ENCODE measurements around the gene CREBZF. TPM values are rescaled to one million over a fixed set of nuclear protein-coding genes. Genes with fewer than 3 reads are reported as not detected.
"Not testable (repeated sequence)": the region's sequence is repeated elsewhere in the genome, so short reads cannot be mapped to it uniquely, and the experiment has no call there.

Gene CREBZF
- total RNA-seq, 1 experiment from 2014 or later, result 52.0 TPM

DNA sequence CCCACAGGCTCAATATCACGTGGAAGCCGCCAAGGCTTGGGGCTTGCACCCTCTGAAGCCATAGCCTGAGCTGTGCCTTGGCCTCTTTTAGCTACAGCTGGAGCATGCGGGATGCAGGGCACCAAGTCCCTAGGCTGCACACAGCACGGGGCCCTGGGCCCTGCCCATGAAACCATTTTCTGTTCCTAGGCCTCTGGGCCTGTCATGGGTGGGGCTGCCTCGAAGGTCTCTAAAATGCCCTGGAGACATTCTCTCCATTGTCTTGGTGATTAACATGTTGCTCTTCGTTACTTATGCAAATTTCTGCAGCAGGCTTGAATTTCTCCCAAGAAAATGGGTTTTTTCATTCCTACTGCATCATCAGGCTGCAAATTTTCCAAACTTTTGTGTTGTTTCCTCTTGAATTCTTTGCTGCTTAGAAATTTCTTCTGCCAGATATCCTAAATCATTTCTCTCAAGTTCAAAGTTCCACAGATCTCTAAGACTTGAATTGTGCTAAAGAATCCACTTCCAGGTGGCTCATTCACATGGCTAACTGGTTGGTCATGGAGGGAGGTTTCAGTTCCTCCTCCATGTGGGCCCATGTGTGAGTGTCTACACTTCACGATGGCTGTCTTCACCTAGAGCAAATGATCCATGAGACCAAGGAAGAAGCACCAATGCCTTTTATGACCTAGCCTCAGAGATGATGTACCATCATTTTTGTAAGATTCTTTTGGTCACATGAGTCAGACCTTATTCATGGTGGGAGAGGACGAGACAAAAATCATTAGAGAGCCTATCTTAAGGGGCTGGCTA is 7.4 kb upstream of the CREBZF start:
- DNase-seq (ENCODE audit: extremely low read depth, low read depth), result no peak

DNA sequence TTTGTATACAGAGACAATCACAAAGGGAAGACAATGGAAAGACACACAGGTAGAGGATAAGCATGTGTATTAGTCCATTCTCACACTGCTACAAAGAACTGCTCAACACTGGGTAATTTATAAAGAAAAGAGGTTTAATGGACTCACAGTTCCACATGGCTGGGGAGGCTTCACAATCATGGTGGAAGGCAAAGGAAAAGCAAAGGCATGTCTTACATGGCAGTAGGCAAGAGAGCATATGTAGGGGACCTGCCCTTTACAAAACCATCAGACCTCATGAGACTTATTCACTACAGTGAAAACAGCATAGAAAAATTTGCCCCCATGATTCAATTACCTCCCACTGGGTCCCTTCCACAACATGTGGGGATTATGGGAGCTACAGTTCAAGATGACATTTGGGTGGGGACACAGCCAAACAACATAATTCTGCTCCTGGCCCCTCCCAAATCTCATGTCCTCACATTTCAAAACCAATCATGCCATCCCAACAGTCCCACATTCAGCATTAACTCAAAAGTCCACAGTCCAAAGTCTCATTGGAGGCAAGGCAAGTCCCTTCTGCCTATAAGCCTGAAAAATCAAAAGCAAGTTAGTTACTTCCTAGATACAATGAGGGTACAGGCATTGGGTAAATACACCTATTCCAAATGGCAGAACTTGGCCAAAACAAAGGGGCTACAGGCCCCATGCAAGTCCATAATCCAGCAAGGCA is 6.2 kb upstream of the CREBZF start:
- DNase-seq (ENCODE audit: extremely low read depth, low read depth), result not testable (repeated sequence)

DNA sequence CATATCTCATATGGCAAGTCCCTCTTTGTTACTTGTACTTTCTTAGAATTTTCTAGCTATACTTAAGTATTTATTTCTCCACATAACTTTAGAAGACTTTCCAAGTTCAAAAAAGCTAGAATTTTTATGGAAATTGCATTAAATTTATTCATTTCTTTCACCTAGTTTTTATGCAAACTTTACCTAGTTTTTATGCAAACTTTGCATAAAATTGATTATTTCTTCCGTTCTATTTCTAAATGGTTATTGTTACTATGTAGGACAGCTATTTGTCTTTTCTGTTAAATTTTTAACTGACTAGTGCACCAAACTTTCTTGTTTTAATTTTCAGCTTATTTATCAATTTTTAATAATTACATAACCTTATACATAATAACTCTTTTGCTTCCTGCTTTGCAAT is 3.2 kb upstream of the CREBZF start:
- DNase-seq (ENCODE audit: extremely low read depth, low read depth), result no peak

DNA sequence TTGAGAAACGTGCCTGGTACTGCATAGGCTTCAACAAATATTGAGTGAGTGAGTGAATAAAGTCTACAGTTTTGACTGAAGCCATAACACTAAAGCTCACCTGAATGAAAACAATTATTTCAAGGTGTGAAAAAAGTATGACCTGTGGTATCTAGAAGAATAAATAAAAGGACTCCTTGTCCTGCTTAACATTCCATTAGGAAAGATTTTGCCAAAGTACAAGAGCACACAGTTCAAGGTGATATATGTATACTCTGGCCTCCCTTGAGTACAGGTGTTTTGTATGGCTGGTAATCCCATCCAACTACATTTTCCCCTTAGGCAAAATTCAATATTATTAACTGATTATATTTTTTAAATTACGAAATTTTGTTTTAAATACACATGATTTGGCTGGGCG is 1.8 kb upstream of the CREBZF start:
- no peak for DNase-seq (ENCODE audit: extremely low read depth, low read depth)

DNA sequence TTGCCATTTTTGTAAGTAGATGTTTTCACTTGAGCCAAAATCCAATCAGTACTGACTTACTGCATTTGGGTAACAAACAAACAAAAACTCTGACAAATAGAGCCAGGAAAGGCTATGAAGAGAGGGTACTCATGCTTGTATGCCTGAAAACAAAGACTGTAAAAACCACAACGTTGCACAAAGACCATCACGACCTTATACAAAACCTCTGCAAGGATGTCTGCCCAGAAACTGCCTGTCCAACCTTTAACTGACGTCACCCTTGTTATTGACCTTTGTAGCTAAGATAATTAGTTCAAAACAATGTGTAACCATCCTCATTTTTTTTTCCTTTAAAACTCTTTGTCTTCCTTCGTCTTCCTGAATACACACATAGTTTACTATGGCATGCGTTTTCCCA is 804 bp upstream of the CREBZF start:
- DNase-seq (ENCODE audit: extremely low read depth, low read depth), result no peak

DNA sequence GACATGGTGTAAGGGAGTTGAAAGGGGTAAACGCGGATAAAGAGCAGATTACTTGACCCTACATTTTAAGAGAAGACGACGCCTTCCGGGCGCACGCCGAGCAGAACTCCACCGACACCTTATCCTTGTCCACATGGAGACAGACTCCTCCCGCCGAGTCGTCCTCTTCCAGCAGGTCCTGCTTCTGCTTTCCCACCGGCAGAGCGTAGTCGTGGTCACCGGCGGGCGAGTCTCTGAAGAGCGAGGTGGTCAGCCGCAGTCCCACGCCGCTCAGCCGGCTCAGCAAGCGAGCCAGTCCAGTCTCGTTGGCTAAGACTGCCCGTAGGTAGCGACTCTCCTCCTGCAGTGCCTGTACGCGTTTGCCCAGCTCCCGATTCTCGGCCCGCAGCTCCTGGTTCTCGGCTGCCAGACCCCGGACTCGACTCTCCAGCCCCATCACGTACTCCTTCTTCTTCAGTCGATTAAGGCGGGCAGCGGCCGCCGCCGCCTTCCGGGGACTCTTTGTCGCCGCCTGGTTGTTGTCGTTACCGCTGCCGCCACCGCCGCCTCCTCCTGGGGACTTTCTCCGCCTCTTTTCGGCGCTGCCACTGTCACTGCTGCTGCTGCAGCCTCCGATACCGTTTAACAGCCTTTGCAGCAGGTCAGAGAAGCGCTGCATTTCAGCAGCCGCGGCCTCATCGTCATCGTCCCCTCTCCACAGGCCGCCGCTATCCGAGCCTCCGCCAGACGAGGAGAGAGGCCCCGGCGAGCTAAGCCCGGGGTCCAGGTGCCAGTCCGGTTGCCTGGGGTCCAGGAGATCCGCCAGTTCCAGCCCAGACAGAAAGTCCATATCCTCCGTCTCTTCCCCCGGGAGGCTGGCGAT is 945 bp downstream of the CREBZF start:
- DNase-seq (ENCODE audit: extremely low read depth, low read depth), result peak; percentile 36

DNA sequence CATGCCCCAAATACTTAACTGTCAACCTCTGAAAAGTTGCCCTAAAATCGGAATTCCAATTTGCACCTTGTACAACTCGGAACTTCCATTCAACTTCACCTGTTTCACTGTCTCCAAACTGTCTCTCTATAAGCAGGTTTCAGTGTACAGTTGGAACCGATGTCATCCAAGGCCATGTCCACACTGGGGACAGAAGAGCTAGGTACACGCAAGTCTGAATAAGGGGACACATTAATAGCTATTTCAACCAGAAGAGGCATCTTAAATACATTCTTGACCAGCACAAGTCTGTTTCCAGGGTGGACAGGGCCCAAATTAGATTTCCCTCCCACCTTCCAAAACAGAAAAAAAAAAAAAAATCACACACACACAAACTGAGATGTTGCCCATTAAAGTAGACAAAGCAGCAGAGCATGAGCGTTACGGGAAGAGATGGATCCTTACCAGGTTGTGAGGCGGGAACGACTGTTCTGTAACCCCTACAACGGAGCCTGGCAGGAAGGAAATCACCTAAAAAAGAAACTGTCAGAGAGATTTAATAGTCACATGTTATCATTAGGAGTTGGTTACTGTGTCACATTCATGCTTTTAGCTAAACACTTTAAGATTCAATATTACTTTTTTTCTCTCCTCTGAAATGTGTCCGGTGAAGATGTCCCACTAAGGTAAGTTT is 1.7 kb downstream of the CREBZF start:
- DNase-seq (ENCODE audit: extremely low read depth, low read depth), result no peak

DNA sequence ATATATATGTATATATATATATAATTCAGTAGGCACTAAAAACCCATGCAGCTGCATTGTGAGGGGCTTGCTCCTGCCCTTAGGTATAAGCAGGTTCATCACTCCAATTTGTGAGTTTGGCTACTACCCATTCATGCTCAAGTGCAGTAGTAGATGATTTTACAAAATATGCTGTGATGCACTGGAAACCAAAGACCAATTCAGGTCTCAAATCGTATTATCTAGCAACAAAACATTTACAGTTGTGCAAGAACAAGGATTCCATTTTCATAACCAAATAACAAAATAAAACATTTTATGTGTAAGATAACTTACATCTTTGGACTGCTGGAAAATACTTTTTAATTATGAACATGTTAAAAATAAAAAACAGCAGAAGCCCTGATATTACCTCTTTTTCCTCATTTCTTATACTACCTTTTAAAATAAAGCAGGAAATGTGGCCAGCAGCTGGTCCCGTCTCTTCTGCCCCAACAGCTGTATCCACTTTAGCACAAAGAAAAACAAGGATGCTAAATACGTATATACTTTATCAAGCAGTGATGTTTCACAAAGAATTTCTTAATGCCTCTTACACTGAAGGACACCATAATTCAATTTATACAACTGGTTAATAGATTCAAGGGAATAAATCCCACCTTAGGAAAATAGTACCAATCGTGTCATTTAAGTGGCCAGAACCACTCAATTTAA is 2.8 kb downstream of the CREBZF start:
- DNase-seq (ENCODE audit: extremely low read depth, low read depth), result no peak

DNA sequence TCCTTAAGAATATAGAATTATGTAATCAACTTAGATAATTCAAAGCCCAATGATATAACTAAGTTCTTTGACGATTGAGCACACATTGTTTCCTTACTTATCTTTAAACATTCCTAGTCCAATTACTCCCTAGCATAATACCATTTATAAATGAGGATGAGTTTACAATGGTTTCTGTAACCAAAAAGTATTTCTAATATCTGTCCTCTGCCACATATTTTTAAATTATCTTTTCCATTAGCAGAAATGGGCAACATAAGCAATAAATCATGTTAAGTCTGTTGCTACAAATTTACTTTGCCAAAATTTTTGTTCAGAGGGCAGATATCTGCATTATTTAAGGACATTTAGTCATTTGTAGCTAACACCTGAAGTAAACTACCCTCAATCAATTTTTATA is 6.7 kb downstream of the CREBZF start:
- DNase-seq (ENCODE audit: extremely low read depth, low read depth), result no peak

DNA sequence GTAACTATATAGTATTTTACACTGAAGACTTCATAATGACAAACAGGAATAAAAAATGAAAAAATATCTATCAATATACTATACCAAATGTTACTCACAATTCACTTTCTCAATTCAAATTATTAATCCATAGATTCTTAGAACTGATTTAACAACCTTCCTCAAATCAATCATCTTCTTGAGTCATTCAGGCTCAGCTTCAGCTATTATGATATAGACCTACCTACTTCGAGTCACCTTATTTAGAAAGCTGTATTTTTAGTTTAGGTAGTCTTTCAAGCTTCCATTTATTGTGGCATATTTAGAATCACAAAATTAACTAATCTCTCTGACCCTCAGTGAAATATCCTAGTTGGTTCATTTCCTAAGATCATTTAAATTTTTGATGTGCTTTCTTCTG is 8.2 kb downstream of the CREBZF start:
- DNase-seq (ENCODE audit: extremely low read depth, low read depth), result no peak

- DNase-seq (ENCODE audit: extremely low read depth, low read depth), result not testable (repeated sequence)
Measured at GRCh38 chr11:85654343-85654742, 10.6 kb downstream of the CREBZF start.

DNA sequence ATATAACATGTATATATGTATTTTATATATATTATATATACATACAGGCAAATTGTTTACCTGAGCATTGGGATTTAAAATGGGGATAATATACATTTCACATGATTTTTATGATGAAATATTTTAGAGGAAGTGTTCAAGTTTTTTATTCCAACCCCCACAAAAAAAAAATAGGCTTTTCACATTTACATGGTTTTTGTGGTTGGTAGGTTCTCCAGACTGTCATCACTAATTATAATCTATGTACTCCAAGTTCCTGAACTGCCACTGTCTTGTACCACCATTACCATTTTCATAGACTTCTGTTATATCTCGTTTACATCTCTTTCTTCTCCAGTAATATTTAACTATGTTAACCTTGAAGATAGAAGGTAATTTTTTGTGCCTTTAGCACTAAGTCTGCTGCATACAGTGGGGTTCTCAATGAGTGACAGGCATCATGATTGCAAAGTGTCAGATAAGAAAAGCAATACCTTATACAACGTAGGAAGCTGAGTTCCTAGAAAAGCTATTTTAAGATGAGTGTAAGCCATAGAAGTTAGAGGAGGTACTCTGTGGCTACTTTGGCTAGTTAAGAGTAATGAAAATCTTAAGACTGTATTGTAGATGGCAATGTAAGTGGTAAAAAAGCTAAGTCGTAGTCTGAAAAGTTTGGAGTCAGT is 12.0 kb downstream of the CREBZF start:
- DNase-seq (ENCODE audit: extremely low read depth, low read depth), result no peak

DNA sequence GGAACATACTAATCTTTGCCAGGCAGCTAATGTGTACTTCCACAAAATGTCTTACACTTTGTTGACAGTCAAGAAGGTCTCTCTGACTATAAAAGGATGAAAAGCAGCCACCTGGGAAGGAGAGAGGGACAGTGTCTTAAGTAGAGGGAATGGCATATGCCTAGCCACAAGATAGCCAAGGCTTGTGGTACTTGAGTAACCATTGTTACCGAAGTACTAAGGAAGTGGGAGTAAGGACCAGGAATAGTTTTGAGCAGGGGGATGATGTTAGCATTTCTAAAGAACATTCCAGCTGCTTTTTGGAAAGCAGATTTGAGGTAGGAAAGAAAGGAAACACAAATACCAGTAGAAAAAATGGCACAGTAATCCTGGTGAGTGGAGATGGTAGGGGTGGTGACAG is 13.8 kb downstream of the CREBZF start:
- DNase-seq (ENCODE audit: extremely low read depth, low read depth), result no peak

DNA sequence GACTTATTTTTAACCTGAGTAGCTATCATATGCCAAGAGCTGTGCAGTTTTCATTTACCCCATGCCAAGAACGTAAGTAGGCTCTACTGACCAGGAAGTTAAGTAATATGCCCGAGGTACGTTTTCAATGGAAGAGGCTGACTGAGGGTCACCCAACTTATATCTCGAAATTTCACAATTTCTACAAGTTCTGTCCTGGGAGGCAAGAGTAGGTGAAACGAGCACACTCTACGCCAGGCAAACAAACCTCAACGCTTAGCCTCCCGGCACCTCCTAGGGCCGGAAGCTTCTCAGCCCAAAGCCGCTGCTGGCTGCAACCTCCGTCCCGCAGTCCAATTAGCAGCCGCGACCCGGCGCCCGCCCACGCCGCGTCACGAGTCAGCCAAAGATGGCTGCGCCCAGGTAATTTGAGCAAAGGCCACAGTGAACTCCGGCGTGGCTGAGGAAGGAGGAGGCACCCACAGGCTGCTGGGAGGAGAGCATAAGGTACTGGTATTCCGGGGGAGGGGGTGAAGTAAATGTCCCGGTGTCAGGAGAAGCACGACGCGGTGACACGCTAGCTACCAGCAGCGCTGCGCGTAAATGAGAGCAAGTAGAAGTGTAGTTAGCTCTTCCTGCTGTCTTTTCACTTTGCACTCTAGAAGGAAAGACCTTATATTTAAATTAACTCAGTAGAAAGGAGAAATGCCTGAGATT is 17.2 kb downstream of the CREBZF start, which contains the start of gene TMEM126A:
TMEM126A (plus strand) TSS at position 364 of the 696 bp plus-strand sequence. CDS start 2,289 bp downstream, outside the sequence.
- DNase-seq (ENCODE audit: extremely low read depth, low read depth), result peak; percentile 73

- DNase-seq (ENCODE audit: extremely low read depth, low read depth), result no peak
Measured at GRCh38 chr11:85647078-85647477, 17.9 kb downstream of the CREBZF start.

DNA sequence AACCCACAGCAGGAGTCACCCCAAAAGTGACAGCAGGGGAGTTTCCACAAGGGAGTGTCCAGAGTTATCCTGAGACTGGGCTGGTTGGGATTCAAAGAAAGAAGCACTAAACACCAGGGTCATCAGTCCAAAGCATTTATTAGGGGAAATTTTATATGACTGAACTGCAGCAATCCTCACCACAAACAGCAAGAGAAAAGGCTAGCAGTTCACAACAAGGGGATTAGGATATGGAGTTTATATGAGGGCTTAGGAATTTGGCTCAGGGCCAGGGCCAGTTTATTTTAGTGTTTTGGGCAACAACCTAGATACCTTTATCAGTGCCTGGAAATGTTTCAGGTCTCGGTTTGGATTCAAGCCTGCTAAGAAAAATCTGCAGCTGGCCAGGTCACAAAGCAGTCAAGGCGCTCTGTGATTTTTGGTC is 21.7 kb downstream of the CREBZF start:
- DNase-seq (ENCODE audit: extremely low read depth, low read depth), result no peak

DNA sequence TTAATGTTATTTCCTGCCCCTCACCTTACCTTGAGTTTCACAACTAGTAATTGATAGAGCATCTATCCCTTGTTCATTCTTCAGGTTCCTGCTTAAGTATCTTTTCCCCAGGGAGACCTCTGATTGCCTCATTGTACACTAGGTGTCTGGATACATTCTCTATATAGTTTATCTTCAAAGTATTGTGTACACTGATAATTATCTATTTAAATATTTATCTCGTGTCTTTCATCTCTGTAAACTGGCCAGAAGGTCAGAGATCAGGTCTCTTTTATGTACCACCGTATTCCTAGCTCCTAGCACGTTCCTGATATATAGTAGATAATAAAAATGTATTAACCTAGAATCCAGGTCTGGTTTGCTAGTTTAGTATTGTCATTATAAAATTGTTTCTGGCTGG is 30.2 kb downstream of the CREBZF start:
- DNase-seq (ENCODE audit: extremely low read depth, low read depth), result no peak

GRCh38 chr11:85628771-85629341 is 36.1 kb downstream of the CREBZF start:
- no peak for DNase-seq (ENCODE audit: extremely low read depth, low read depth)
